Gastroesophageal sphincter (tissue), 3 donors: ENCODE results near the gene OR1N2.

ENCODE experiments used
- POLR2A ChIP-seq, 2 donors: fragments of 450-650 bp; IDR thresholded peaks; one replicate each; pipeline ENCODE4 v1.6.1; 2017; ENCODE audit warnings: antibody characterized with exemption in 2 of 2, mild to moderate bottlenecking in 2 of 2, moderate library complexity in 1 of 2
- POLR2AphosphoS5 ChIP-seq: sonication (generic); formaldehyde crosslinking; IDR thresholded peaks from one replicate; pipeline ENCODE4 v1.6.1; 2017; ENCODE audit warnings: antibody characterized with exemption
- TF ChIP-seq, protein P1 (sequence below), 4 experiments: fragments of 200-600 bp in 2 of 4; fragments of 450-650 bp in 2 of 4; sonication (generic) in 1 of 4; IDR thresholded peaks; one replicate each; pipeline ENCODE4 v1.5.1; 2017 to 2019; ENCODE audit warnings: antibody characterized with exemption in 4 of 4, mild to moderate bottlenecking in 2 of 4, moderate library complexity in 2 of 4

DNA sequence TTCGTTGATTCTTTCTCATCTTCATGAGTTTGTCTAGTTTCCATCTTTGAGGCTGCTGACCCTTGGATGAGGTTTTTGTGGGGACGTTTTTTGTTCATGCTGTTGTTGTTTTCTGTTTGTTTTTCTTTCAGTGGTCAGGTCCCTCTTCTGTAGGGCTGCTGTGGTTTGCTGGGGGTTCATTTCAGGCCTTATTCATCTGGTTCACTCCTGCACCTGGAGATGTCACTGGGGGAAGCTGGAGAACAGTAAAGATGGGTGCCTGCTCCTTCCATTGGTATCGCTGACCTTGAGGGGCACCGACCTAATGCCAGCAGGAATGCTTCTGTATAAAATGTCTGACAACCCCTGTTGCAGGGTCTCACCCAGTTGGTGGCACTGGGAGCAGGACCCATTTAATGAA lies 8.5 kb downstream of the OR1N2 start:
- TF ChIP-seq, protein P1, sequence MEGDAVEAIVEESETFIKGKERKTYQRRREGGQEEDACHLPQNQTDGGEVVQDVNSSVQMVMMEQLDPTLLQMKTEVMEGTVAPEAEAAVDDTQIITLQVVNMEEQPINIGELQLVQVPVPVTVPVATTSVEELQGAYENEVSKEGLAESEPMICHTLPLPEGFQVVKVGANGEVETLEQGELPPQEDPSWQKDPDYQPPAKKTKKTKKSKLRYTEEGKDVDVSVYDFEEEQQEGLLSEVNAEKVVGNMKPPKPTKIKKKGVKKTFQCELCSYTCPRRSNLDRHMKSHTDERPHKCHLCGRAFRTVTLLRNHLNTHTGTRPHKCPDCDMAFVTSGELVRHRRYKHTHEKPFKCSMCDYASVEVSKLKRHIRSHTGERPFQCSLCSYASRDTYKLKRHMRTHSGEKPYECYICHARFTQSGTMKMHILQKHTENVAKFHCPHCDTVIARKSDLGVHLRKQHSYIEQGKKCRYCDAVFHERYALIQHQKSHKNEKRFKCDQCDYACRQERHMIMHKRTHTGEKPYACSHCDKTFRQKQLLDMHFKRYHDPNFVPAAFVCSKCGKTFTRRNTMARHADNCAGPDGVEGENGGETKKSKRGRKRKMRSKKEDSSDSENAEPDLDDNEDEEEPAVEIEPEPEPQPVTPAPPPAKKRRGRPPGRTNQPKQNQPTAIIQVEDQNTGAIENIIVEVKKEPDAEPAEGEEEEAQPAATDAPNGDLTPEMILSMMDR (IDR thresholded peaks at IDR 0.05), result no peak
- TF ChIP-seq POLR2A (IDR thresholded peaks at IDR 0.05), result no peak
- no peak for TF ChIP-seq POLR2AphosphoS5
